ENCODE data around the gene PTCH2.

- TF ChIP-seq POLR2A (IDR thresholded peaks at IDR 0.05; ENCODE audit: low read depth, low read length) (no peak), TAF1 (IDR thresholded peaks at IDR 0.05; ENCODE audit: borderline replicate concordance, low read depth, low read length) (no peak), POLR2AphosphoS5 (IDR thresholded peaks at IDR 0.05; ENCODE audit: low read depth, low read length) (no peak)
Observed at GRCh38 chr1:44783697-44784093, 59.4 kb downstream of the PTCH2 start.

Data from GM12892 (cell line).